ENCODE results near the gene KCNJ14. TPM values are rescaled to one million over a fixed set of nuclear protein-coding genes. Genes with fewer than 3 reads are reported as not detected.

Gene KCNJ14
- total and polyA plus RNA-seq, 2 donors (not counting 3 experiments of a cell fraction or from before 2014, with no cell fraction given), result 0.26 to 1.4 TPM

GRCh38 chr19:48477698-48478338 is 22.4 kb downstream of the KCNJ14 start:
- ChIA-PET CTCF (no interaction called here), POLR2A (no interaction called here)
- DNase-seq (ENCODE audit: low read depth, low spot score), result no peak
- Histone ChIP-seq H3K27ac (ENCODE audit: insufficient read depth, low read depth, low read length) (no peak overlapping the region), H3K4me2 (ENCODE audit: insufficient read depth, low read length) (no peak overlapping the region), H3K4me3 (replicated peaks in 1 of 3; ENCODE audit: insufficient read depth in 1 of 3, low read depth in 1 of 3, low read length in 3 of 3) (no peak overlapping the region), H2AFZ (ENCODE audit: low read depth, low read length) (no peak overlapping the region), H3K79me2 (ENCODE audit: control insufficient read depth, insufficient read depth, low read length) (no peaks in the 10 kb centered on the region), H3K9me1 (replicated peaks; ENCODE audit: control insufficient read depth, extremely low read depth, insufficient read depth, low read length) (no peaks in the 10 kb centered on the region), H3K9me3 (replicated peaks; ENCODE audit: control insufficient read depth, insufficient read depth, low read length) (no peaks in the 10 kb centered on the region), H3K4me1 (ENCODE audit: control insufficient read depth, extremely low read depth, insufficient read depth, low read length) (peaks cover 23% of the 10 kb centered on the region), H3K27me3 (ENCODE audit: control insufficient read depth in 2 of 2, insufficient read depth in 2 of 2, low read length in 2 of 2) (no peaks in the 10 kb centered on the region), H3K36me3 (ENCODE audit: control insufficient read depth in 2 of 2, extremely low read depth in 1 of 2, insufficient read depth in 2 of 2, low read length in 2 of 2) (peaks cover 21 to 53% of the 10 kb centered on the region in 2 experiments), H4K20me1 (replicated peaks; ENCODE audit: control insufficient read depth, extremely low read depth, insufficient read depth, low read length) (no peaks in the 10 kb centered on the region), H3K9ac (replicated peaks; ENCODE audit: extremely low read depth, insufficient read depth, low read length) (no peak overlapping the region)
- intact Hi-C loops (cut with micrococcal nuclease), result no loop called here
- BruUV-seq (replicated peaks), result no TSS peak
- TF ChIP-seq POLR2AphosphoS5 (IDR thresholded peaks at IDR 0.05; ENCODE audit: insufficient read depth, low read depth, low read length) (no peak), EZH2 (IDR thresholded peaks at IDR 0.05; ENCODE audit: borderline replicate concordance, low read depth, low read length, severe bottlenecking) (no peak), CTCF (IDR thresholded peaks at IDR 0.05; ENCODE audit: extremely low read depth in 1 of 2, insufficient read depth in 1 of 2, low read depth in 1 of 2, low read length in 2 of 2) (no peak), GATA2 (IDR thresholded peaks at IDR 0.05; ENCODE audit: insufficient read depth, insufficient read length, low read depth, low read length) (no peak), JUN (IDR thresholded peaks at IDR 0.05; ENCODE audit: borderline replicate concordance, insufficient read depth, insufficient read length, low read depth) (no peak)
- no peak for FAIRE-seq
- dilution Hi-C loops (cut with MboI; ENCODE audit: extremely low pct_ligation_motif_present, low sequenced_read_pairs), result no loop called here
